GM19240 (cell line): ENCODE measurements around the gene MAPKAP1.

Source experiments
- DNase-seq: peaks from one replicate; pipeline ENCODE4 v3.0.0; 2011; ENCODE audit warnings: low spot score; ENCODE audit not compliant: insufficient read length

MAPKAP1 gene

GRCh38 chr9:125537442-125538091 is 169.4 kb downstream of the MAPKAP1 start:
- DNase-seq = no peak

DNA sequence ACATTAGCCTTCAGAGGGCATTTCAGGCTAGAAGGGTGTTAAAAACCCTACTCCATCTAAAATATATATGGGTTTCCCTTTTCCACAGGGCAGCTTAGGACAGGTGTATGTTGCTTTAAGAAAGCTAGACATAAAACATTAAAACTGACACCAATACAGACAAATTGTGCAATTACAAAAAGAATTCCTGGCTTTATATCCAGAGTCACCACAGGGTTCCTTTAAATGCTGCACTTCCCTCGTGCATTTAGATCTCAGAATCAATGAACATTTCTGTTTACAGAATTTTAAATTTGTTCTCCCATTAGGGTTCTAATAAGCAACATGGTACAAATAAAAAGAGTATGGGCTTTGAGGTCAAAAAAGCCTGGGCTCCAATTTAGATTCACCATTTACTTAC is 170.2 kb downstream of the MAPKAP1 start:
- DNase-seq = no peak

GRCh38 chr9:125536167-125536772 is 170.7 kb downstream of the MAPKAP1 start:
- DNase-seq = no peak

GRCh38 chr9:125534971-125535701 is 171.9 kb downstream of the MAPKAP1 start:
- no peak for DNase-seq

GRCh38 chr9:125532812-125533594 is 174.0 kb downstream of the MAPKAP1 start:
- no peak for DNase-seq

DNA sequence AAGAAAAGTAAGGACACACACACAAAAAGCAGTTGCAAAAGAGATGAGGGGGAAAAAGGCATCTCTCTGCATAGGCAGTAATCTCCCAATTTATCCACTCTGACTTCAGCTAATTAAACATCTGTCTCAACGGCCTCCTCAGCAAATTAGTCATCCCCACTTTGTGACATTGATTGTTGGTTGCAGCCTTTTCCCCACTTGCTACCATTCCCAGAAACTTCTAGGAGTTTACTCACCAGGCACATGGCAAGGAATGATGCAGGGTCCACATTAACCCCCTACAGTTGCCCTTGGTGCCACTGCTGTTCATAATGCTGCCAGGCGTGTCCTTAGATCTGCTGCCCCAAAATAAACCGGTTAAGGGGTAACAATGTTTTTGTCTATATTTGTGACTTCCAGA is 174.6 kb downstream of the MAPKAP1 start:
- no peak for DNase-seq

- no peak for DNase-seq
Observed at GRCh38 chr9:125529589-125530515, 177.2 kb downstream of the MAPKAP1 start.

DNA sequence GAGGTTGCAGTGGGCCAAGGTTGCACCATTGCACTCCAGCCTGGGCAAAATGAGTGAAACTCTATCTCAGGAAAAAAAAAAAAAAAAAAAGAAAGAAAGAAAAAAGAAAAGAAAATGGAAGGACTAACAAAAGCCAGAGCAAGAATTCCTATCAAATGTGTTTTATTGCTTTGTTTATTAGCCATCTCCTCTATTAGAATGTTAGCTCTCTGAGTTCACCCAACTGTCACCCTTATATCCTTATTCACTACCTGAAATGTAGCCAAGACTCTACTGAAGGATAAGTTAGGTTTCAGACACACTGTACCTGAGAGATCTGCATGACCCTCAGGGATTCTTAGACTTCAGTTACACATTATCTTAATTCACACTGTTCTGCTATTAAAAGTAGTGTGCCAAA is 177.9 kb downstream of the MAPKAP1 start:
- DNase-seq = no peak

DNA sequence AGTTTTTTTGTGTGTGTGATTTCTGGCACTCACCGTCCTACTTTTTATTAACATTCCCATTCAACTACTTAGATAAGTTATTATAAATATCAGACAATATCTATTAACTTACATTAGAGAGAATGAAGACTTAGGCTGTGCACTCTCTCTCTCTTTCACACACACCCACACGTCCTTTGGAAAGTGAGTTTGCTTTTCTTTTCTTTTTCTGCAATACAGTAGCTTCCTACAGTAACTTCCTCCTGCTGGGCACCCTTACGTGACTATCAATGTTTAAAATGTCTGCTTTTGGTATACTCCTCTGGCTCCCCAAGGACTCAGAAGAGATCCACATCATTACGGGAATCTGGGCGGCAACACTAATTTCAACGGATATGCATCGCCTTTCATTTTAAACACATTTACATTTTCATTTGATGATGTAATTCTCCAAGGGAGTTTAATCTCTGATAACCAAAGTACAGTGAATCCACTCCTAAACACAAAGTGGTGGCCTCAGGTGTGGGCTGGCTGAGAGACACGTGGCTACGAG is 179.5 kb downstream of the MAPKAP1 start:
- no peak for DNase-seq

GRCh38 chr9:125525921-125526631 is 180.9 kb downstream of the MAPKAP1 start:
- DNase-seq = no peak

- DNase-seq = no peak
Observed at GRCh38 chr9:125524583-125525355, 182.2 kb downstream of the MAPKAP1 start.

- no peak for DNase-seq
Observed at GRCh38 chr9:125523681-125524080, 183.3 kb downstream of the MAPKAP1 start.

DNA sequence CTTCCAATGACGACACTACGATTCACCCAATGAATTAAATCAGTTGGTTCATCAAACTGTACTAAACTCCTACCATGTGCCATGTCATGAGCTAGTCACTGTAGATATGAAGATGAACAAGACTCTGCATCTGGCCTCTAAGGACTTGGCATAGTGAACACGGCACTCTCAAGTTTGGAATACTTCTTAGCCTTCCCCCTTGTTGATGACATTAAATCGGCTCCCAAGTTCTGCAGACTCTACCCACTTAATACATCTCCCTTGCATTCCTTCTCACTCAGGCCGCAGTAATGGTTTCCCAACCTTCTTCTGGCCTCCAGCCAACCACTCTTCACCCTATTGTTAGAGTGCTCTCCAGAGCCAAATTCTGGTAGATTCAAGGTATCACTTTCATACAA is 184.7 kb downstream of the MAPKAP1 start:
- no peak for DNase-seq

DNA sequence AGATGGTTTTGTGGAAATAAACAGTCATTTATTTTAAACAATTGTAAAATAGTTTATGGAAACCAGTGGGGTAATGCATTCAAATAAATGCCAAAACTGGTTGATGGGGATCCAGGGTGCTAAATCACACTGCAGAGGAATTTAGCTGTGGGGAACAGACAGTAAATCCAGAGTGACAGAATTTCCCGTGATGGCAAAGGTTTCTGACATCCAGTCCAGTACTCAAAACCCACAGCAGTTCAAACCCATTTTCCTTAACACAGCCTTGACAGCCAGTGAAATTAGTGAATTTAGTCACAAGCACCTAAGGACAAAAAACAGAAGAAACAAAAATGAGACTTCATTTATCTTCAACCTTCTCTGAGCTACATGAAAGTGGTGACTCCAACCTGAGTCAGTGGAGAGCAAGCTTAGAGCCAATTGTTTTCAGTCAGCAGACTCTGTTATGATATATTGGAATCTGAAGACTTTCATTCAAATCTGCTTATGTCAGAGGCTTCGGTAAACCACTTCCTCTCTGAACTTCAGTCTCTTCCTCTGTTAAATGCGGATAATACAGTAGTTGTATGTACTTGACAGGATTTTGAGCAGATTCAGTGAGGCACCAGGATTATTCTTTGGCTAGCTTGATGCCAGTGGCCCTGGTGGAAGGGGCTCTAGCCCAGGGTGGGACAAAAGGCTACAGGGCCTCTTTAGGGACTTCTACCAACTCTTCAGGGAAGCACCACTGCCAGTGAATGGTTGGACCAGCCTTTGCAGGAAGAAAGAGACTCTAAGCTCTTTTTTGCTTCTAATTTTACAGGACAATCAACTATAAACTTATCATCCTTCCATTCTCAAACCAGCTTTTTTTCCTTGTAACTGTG is 185.3 kb downstream of the MAPKAP1 start:
- no peak for DNase-seq

GRCh38 chr9:125519734-125520133 is 187.3 kb downstream of the MAPKAP1 start:
- no peak for DNase-seq

DNA sequence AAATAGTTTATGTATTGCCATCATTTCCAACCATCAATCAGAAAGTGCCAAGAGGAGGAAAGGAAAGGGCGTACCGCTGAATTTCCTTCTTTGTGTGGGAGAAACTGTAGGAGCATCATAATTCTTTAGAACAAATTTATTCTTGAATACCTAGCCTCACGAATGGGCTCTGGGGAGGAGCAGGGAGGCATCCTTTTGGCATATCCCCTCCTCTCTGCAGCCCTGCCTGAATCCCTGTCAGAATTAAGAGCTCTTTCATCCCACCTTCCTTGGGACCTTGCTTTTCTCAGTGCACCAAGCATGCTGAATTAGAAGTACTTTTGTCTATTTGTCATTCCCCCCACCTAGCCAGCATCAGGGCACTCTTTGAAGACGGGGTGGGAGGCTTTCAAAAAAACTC is 189.4 kb downstream of the MAPKAP1 start:
- DNase-seq = no peak

DNA sequence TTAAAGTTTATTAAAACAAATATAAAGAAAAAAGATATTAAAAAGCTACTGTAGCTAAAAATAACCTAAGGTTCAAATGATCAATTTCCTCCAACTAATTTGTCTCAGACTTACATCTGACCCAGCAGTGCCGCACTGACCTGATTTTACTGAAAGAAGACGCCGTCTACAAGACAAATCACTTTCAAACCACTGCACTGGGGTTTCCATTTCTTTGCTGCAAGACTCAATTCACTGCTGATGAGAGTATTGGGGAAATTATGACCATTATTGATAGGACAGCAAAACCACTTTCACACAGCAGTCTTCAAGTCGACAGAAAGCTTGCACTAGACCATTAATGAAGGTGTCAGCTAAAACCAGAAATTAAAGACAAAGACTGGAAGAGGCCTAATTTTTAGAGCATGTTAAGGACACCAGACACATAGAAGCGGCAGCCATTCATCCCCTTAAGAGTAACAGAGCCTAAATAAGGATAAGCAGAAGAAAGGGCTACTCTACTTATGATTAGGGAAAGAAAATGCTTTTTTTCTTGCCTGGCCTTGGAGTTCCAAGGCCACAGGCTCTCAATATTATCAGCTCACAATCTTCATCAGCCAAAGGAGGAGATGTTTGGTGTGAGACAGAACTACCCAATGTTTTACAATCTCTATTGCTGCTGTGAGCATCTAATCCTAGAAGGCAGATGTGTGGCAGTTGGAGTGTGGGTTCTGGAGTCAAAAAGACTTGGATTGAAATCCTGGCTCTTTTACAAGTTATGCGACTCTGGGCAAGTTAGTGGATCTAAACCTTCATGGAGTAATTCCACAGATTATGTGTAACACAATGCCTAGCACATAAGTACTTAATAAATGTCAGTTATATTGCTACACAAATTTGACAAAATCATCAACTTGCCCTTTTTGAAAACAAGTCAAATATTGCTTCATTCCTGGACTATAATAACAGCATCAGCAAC is 190.7 kb downstream of the MAPKAP1 start:
- DNase-seq = no peak
